Measurements from ENCODE around the gene NEU1. TPM values are rescaled to one million over a fixed set of nuclear protein-coding genes. Genes with fewer than 3 reads are reported as not detected.

Gene NEU1
- 10 to 100 TPM; 34.4 to 42.4 TPM for total RNA-seq
- 10 to 100 TPM; 27.6 to 35.1 TPM for polyA plus RNA-seq

DNA sequence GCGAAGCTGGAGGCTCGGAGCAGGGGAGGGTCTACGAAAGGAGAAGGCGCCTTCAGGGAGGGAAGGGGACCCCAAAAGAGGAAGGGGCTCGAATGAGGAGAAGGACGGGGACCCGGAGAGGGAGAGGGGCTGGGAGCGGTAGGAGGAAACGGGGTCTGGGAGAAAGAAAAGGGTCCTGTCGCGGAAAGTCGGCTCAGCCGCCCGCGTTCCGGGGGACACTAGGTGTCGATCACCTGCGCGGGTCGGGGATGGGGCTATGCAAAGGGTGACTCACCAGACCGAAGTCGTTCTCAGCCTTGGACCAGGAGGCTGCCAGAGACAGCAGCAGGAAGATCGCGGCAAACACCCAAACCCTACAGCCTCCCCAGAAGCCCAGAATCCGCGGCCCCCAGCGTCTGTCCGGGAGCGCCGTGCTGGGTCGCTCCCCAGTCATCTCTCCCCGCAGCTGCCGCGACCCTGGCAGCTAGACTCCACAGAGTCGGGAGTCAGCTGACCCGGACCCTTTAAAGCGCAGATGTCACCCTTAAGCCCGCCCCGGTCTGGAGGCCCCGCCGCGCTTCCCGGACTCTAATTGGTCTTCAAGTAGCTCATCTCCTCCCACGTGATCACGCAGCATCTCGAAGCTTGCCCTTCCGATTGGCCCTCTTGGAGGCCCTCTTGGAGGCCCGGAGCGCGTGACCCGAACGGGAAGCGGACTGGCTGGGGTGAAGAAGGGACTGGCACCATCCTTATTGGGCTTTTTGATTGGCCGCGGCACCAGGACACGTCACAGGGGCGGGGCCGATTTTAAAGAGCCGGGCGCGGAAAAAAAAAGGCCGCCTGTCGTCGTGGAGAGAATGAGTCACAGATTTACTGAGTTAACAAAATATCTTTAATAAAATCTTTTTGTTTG lies at the start of gene NEU1:
Gene NEU1, minus strand, starts transcription at position 478 of the 892 bp plus-strand sequence. Its CDS starts 45 bp downstream, at position 433.
- Histone ChIP-seq H3K4me1 (ENCODE audit: control insufficient read depth in 4 of 4, insufficient read depth in 4 of 4, low read length in 3 of 4) (peaks cover 11 to 21% (median 17%) of the 10 kb centered on the region in 4 donors), H3K9ac (ENCODE audit: low read depth in 1 of 2, low read length in 2 of 2) (peak within 1 kb of the TSS; percentile 86 to 88), H3K27me3 (ENCODE audit: control insufficient read depth in 4 of 4, insufficient read depth in 4 of 4, low read length in 3 of 4) (no peaks in the 10 kb centered on the region), H3K4me3 (ENCODE audit: low read depth in 1 of 3, low read length in 3 of 3) (peak within 1 kb of the TSS; percentile 66 to 86 (median 85)), H3K36me3 (ENCODE audit: control insufficient read depth in 4 of 4, insufficient read depth in 3 of 4, low read depth in 1 of 4, low read length in 3 of 4) (peaks cover 6 to 26% (median 9%) of the 10 kb centered on the region in 4 donors), H3K27ac (ENCODE audit: low read depth in 1 of 2, low read length in 2 of 2) (peak within 1 kb of the TSS; percentile 84 to 85), H3K9me3 (ENCODE audit: control insufficient read depth in 4 of 4, low read length in 3 of 4) (no peaks in the 10 kb centered on the region)
- peak; percentile 96 for DNase-seq (ENCODE audit: low spot score)
- under 1% methylated on average over 64 of the region's 64 CpGs for WGBS
- TF ChIP-seq RAD21 (IDR thresholded peaks at IDR 0.05) (peak in 1 of 2 donors; percentile 31), GABPA (IDR thresholded peaks at IDR 0.05 in 1 of 2, conservative IDR thresholded peaks at IDR 0.05 in 1 of 2) (peak in 1 of 2 donors; percentile 76), HNF4A (conservative IDR thresholded peaks at IDR 0.05) (peak; percentile 51 to 56), YY1 (IDR thresholded peaks at IDR 0.05) (peak; percentile 78), JUND (IDR thresholded peaks at IDR 0.05) (peak; percentile 97 to 98), SP1 (IDR thresholded peaks at IDR 0.05) (peak; percentile 87), NR2F2 (IDR thresholded peaks at IDR 0.05) (peak; percentile 37), FOXA1 (IDR thresholded peaks at IDR 0.05) (no peak), HNF4G (IDR thresholded peaks at IDR 0.05) (no peak), TAF1 (conservative IDR thresholded peaks at IDR 0.05) (peak; percentile 87), RXRA (IDR thresholded peaks at IDR 0.05) (peak in 1 of 2 donors; percentile 62), FOXA2 (IDR thresholded peaks at IDR 0.05) (no peak), EGR1 (IDR thresholded peaks at IDR 0.05; ENCODE audit: low read depth in 2 of 2) (peak; percentile 42 to 82)
- TF ChIP-seq, protein P1, sequence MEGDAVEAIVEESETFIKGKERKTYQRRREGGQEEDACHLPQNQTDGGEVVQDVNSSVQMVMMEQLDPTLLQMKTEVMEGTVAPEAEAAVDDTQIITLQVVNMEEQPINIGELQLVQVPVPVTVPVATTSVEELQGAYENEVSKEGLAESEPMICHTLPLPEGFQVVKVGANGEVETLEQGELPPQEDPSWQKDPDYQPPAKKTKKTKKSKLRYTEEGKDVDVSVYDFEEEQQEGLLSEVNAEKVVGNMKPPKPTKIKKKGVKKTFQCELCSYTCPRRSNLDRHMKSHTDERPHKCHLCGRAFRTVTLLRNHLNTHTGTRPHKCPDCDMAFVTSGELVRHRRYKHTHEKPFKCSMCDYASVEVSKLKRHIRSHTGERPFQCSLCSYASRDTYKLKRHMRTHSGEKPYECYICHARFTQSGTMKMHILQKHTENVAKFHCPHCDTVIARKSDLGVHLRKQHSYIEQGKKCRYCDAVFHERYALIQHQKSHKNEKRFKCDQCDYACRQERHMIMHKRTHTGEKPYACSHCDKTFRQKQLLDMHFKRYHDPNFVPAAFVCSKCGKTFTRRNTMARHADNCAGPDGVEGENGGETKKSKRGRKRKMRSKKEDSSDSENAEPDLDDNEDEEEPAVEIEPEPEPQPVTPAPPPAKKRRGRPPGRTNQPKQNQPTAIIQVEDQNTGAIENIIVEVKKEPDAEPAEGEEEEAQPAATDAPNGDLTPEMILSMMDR (IDR thresholded peaks at IDR 0.05; ENCODE audit: low read depth, low read length, missing input control), result no peak
- TF ChIP-seq, protein P2, sequence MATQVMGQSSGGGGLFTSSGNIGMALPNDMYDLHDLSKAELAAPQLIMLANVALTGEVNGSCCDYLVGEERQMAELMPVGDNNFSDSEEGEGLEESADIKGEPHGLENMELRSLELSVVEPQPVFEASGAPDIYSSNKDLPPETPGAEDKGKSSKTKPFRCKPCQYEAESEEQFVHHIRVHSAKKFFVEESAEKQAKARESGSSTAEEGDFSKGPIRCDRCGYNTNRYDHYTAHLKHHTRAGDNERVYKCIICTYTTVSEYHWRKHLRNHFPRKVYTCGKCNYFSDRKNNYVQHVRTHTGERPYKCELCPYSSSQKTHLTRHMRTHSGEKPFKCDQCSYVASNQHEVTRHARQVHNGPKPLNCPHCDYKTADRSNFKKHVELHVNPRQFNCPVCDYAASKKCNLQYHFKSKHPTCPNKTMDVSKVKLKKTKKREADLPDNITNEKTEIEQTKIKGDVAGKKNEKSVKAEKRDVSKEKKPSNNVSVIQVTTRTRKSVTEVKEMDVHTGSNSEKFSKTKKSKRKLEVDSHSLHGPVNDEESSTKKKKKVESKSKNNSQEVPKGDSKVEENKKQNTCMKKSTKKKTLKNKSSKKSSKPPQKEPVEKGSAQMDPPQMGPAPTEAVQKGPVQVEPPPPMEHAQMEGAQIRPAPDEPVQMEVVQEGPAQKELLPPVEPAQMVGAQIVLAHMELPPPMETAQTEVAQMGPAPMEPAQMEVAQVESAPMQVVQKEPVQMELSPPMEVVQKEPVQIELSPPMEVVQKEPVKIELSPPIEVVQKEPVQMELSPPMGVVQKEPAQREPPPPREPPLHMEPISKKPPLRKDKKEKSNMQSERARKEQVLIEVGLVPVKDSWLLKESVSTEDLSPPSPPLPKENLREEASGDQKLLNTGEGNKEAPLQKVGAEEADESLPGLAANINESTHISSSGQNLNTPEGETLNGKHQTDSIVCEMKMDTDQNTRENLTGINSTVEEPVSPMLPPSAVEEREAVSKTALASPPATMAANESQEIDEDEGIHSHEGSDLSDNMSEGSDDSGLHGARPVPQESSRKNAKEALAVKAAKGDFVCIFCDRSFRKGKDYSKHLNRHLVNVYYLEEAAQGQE (IDR thresholded peaks at IDR 0.05), result peak; percentile 92
- TF ChIP-seq, protein P3, sequence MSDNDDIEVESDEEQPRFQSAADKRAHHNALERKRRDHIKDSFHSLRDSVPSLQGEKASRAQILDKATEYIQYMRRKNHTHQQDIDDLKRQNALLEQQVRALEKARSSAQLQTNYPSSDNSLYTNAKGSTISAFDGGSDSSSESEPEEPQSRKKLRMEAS (IDR thresholded peaks at IDR 0.05), result peak; percentile 82
- TF ChIP-seq, protein P4, sequence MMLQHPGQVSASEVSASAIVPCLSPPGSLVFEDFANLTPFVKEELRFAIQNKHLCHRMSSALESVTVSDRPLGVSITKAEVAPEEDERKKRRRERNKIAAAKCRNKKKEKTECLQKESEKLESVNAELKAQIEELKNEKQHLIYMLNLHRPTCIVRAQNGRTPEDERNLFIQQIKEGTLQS (IDR thresholded peaks at IDR 0.05), result peak; percentile 67
- TF ChIP-seq, protein P5, sequence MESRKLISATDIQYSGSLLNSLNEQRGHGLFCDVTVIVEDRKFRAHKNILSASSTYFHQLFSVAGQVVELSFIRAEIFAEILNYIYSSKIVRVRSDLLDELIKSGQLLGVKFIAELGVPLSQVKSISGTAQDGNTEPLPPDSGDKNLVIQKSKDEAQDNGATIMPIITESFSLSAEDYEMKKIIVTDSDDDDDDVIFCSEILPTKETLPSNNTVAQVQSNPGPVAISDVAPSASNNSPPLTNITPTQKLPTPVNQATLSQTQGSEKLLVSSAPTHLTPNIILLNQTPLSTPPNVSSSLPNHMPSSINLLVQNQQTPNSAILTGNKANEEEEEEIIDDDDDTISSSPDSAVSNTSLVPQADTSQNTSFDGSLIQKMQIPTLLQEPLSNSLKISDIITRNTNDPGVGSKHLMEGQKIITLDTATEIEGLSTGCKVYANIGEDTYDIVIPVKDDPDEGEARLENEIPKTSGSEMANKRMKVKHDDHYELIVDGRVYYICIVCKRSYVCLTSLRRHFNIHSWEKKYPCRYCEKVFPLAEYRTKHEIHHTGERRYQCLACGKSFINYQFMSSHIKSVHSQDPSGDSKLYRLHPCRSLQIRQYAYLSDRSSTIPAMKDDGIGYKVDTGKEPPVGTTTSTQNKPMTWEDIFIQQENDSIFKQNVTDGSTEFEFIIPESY (IDR thresholded peaks at IDR 0.05), result no peak
